ENCODE measurements around the gene GBP4. TPM values are rescaled to one million over a fixed set of nuclear protein-coding genes. Genes with fewer than 3 reads are reported as not detected.
"Not testable (repeated sequence)": the region's sequence is repeated elsewhere in the genome, so short reads cannot be mapped to it uniquely, and the experiment has no call there.

Gene GBP4, protein sequence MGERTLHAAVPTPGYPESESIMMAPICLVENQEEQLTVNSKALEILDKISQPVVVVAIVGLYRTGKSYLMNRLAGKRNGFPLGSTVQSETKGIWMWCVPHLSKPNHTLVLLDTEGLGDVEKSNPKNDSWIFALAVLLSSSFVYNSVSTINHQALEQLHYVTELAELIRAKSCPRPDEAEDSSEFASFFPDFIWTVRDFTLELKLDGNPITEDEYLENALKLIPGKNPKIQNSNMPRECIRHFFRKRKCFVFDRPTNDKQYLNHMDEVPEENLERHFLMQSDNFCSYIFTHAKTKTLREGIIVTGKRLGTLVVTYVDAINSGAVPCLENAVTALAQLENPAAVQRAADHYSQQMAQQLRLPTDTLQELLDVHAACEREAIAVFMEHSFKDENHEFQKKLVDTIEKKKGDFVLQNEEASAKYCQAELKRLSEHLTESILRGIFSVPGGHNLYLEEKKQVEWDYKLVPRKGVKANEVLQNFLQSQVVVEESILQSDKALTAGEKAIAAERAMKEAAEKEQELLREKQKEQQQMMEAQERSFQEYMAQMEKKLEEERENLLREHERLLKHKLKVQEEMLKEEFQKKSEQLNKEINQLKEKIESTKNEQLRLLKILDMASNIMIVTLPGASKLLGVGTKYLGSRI
- polyA plus RNA-seq (2013, experiment 1 of 2; ENCODE audit: insufficient read length): not detected
- polyA plus RNA-seq (2013, experiment 2 of 2; ENCODE audit: insufficient read length): 0.11 TPM

DNA sequence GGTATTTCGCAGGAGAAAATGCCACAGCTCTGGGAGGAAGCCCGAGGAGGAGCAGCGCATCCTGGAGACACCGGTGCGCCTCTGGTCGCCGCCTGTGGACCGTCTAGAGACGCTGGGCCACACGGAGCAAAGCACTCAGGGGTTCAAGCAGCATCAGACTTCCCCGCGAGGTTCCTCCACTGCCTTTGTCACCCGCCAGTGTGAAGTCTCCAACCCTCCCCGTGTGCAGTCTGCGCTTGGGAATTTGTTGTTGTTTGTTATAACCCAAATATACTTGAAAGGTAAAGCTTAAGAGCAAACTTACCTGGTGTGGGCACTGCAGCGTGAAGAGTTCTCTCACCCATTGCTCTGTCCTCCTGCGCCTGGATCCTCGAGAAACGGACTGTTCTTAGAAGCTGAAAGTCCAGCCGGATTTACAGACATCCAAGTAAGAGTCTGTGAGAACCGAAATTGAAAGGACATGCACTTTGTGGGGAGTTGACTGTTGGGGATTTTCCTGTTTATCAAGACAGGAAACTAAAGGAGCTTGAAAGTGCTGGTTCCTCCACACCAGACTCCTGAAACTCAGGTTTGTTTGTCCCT is at the start of gene GBP4:
Gene GBP4 (minus strand): TSS at position 452 of the 582 bp plus-strand sequence. CDS start 108 bp downstream, at position 344.
- DNase-seq: no peak

DNA sequence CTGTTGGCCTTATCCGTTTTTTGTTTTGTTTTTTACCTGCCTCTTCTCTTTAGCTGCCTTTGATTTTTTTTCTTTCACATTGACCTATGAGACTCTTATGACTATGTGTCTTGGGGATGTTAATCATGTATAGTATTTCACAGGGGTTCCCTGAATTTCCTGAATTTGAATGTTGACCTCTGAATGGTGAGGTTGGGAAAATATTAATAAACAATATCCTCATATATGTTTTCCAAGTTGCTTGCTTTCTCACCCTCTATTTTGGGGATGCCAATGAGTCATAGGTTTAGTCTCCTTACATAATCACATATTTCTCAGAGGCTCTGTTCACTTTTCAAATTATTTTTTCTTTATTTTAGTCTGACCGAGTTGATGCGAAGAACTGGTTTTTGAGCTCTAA is 44.3 kb upstream of the GBP4 start:
- DNase-seq: no peak

DNA sequence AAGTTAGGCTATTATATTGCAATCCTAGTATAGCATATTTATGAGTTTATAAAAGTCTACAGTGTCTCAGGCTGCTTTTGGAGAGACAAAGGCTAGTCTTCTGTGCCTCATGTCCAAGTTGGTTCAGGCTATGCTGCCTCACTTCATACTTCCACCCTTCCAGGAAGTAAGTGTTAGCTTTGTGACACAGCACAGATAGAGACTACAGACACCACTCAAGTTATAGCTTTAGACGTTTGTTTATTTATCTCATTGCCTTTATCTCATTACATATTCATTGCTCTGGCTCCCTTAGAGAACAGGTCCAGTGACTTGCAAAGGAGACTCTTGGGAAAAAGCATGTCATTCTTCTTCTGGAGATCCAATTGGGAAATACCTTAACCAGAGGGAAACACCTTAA is 22.6 kb upstream of the GBP4 start:
- DNase-seq: no peak

DNA sequence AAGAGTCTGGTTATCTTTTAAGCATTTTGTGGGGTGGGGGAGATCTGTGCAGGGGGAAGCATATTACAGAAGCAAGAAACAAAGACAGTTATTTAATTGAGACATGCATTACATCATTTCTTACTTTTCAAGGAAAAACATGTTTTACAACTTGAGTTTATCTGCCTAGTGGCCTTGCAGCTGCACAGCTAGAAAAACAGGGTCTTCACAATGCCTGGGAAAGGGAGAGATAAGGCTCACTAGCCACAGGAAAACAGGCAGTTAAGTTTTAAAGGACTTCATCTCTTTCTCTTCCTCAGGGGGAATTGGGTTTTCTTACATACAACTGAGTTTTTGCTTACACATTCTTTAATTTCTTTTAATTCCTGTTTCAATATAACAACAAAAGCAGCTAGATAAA is 21.1 kb upstream of the GBP4 start:
- not testable (repeated sequence) for DNase-seq

DNA sequence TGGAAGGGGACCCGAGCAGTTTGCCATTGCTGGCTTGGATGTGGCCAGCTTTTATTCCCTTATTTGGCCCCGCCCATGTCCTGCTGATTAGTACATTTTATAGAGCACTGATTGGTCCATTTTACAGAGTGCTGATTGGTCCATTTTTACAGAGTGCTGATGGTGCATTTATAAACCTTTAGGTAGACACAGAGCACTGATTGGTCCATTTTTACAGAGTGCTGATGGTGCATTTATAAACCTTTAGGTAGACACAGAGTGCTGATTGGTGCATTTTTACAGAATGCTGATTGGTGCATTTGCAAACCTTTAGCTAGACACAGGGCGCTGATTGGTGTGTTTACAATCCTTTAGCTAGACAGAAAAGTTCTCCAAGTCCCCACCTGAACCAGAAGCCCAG is 20.2 kb upstream of the GBP4 start:
- DNase-seq: not testable (repeated sequence)

DNA sequence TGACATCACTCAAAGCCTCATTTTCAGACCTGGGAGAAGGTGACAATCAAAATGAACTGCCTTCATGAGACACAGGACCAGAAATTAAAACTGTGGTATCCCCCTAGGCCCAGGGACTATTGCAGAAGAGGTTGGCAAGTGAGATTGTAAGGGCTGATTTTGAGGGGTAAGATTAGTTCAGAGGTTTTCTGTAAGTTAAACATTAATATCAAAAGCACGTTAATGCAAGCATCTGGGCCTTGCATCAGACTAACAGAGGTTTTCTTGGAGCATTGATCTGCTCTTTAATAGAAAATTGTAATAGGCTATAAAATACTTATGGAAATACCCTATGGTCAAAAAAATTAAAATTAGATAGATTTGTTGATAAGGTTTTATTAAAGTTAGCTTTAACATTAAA is 14.6 kb upstream of the GBP4 start:
- DNase-seq: no peak

DNA sequence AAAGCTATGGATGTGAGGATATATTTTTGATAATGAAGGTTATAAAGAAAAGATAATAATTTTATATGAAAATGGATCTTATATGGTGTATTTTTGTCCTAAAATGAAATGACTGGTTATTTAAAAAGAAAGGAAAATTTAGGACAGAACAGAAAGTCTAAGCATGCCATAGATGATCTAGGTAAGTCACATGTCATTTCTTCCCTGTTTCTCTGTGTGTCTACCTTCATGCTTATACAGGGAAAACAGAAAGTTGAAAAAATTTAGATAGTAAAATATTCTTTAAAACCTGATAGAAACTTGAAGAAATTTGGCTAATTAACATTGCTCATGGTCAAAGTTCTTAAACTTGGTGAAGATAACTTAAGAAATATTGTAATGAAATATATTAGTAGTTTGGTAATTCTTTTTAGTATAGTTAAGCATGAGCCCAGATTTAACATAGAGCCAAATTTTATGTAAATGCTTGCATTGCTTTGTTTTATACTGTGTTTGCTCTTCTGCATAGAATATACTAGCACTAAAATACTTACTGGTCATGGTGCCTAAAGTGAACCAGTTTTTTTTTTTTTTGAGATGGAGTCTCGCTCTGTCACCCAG is 12.4 kb upstream of the GBP4 start:
- no peak for DNase-seq

DNA sequence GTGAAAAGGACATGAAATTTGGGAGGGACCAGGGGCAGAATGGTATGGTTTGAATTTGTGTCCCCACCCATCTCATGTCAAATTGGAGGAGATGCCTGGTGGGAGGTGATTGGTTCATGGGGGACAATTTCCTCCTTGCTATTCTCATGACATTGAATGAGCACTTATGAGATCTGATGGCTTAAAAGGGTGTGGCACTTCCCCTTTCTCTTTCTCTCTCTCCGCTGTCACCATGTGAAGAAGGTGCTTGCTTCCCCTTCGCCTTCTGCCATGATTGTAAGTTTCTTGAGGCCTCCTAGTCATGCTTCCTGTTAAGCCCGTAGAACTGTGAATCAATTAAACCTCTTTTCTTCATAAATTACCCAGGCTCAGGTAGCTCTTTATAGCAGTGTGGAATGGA is 7.6 kb upstream of the GBP4 start:
- no peak for DNase-seq

DNA sequence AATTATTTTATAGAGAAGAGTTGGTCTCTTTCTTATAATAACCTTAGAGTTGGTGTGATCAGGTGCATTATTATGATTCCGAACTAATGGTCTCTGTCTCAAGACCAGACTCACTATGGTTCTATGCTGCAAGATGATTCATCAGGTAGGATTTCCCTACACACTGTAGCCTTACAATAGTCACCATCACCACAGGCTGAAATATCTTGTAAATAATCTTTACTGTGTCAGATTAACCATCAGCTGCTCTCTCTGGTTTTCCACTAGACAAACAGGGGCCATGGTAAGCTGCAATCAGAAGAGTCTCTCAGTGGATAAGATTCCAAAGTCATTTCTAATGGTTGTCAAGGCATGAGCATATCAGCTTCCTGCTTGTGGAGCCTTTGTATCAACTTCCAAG is 4.4 kb upstream of the GBP4 start:
- DNase-seq: peak; percentile 43

DNA sequence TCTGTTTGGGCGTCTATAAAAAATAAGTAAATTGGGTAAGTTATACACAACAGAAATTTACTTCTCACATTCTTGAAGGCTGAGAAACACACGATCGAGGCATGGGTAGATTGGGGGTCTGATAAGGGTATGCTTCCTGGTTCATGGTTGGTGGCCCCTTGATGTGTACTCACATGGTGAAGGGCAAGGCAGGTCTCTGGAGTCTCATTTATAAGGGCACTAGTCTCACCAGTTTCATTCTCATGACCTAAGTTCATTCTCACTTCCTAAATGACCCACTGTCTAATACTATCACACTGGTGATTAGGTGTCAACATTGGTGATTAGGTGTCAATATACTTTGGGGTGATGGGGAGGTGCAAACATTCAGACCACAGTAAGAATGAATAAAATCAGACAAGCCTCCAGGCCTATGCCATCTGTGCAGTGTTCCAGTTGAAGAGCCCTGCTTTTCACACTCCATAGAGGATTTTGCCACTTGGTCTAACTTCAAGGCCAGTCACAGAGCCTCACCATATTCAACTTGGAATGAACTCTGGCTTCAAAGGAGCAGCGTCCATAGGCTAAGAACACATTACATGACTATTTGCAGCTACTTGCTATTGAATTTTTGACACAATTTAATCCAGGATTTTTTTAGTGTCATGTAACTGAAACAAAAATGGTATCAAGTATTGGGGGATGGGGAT is 2.5 kb upstream of the GBP4 start:
- DNase-seq: no peak

DNA sequence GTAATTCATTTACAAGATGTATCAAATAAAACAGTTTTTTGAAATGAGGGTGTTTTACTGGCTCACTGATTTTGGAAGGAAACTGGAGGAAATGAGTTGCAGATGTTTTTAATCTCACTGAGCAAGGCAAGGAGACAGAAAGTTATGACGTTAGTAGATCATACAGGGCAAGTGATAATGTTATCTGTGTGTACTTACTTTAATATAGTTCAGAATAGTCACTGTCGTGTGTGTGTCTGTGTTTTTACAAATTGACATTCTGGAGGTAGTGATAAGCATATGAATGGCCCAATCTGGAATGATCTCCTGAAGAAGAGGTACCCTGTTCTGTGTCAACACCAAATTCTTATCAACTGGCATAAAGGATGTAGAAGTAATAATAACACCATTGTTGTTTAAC is 1.9 kb upstream of the GBP4 start:
- DNase-seq: peak; percentile 51

DNA sequence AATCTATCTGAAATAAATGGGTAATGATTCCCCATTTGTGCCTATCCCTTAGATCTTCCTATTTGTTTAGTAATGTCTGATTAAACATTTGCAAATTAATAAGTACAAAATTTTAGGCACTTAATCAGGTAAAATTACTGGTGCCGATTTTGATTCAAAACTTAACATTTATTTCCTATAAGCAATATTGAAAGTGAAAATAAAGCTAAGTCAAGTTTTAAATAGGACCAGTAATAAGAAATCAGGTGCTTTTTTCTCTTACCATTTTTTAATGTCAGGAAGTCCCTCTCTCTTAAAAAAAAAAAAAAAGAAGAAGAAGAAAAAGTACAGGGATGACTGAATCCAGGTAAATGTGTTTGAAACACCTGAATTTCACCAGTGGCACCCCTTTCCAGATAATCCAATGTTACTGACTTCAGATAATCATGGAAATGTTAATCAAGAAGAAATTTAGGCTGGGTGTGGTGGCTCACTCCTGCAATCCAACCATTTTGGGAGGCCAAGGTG is 836 bp upstream of the GBP4 start:
- DNase-seq: no peak

DNA sequence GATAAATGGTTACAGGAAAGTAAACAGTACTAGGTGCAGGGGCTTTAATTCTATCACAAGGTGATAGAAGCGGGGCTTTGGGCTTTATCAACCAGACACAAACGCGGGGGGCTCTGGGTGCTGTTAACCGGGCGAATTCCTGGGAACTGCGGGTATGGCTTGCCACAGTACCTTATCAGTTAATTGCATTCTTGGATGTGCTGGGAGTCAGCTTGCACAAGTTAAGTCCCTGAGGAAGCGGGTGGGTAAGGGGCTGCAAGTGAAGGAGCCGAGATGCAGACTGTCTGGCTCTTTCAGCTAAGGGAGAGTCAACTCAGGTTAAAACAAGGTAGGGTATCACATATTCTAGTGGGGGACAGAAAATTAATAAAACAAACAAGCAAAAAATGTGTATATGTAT is 661 bp downstream of the GBP4 start:
- DNase-seq: no peak

DNA sequence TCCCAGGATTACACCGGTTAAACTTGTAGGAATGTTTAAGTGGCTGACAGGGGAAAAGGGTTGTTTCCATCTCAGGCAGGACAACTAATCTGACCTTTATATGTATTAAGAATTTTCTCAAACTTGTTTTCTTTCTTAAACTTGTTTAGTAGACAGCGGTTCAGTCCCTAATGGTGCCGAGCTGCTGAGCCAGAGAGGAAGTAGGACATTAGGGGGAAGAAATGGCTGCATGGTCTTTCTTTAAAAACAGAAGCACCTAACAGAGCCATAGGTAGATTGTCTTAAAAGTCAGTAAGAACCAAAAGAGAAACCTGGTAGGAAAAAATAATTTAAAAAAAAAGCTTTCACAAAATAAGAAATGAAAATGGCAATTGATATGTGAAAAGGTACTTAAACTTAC is 3.3 kb downstream of the GBP4 start:
- DNase-seq: no peak

DNA sequence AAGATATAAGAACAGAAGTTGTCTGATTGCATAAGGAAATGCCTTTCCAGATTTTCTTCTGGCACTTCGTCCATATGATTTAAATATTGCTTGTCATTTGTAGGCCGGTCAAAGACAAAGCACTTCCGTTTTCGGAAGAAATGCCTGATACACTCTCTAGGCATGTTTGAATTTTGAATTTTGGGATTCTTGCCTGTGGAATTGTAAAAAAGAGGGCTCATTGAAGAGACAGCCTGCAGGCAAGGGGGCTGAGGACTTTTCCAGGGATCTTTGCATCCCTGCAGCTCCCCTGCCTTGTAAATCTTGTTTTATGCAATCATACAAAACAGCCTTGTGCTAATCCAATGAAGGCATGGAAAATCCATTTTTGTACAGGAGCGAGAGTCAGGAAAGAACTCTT is 7.4 kb downstream of the GBP4 start:
- DNase-seq: no peak

DNA sequence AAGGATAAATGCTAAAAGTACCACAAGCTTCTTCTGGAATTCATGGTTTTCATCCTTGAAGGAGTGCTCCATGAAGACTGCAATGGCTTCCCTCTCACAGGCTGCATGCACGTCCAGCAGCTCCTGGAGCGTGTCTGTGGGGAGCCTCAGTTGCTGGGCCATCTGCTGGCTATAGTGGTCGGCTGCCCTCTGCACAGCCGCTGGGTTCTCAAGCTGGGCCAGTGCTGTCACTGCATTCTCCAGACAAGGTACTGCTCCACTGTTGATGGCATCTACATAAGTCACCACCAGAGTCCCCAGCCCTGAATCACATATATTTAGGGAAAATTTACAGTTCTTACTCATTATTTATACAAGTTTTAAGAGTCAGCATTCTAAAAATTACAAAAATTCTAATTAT is 8.7 kb downstream of the GBP4 start:
- DNase-seq: peak; percentile 14

DNA sequence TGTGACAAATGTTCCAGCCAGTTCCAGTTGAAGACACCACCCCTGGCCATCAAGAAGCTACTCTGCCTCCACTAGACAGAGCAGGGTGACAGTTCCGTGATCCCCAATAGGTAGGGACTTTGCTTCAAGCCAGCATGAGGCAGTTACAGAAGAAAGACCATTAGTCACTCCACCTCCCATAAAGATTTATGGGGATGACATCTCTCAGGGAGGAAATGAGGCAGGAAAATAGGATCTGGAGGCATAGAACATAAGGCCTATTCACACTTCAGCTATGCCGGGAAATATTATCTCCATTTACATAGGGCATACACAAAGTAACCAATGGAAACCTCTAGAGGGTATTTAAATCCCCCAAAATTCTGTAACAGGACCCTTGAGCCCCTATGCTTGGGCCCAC is 19.4 kb downstream of the GBP4 start:
- DNase-seq: no peak

DNA sequence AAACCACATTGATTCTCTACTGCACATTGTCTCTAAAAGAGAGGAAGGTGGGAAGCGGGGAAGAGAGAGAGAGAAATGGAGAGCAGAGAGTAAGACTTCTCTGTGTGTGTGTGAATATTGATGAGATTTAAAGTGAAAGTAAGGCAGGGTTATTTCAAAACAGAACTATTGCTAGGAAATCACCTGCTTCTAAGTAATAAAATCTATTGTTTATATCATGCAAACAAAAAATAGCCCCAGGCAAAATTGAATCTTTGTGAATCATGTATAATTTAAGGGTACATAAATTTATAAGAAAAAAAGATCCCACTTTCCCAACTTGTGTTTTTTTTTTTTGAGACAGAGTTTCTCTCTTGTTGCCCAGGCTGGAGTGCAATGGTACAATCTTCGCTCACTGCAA is 21.8 kb downstream of the GBP4 start:
- DNase-seq: no peak

DNA sequence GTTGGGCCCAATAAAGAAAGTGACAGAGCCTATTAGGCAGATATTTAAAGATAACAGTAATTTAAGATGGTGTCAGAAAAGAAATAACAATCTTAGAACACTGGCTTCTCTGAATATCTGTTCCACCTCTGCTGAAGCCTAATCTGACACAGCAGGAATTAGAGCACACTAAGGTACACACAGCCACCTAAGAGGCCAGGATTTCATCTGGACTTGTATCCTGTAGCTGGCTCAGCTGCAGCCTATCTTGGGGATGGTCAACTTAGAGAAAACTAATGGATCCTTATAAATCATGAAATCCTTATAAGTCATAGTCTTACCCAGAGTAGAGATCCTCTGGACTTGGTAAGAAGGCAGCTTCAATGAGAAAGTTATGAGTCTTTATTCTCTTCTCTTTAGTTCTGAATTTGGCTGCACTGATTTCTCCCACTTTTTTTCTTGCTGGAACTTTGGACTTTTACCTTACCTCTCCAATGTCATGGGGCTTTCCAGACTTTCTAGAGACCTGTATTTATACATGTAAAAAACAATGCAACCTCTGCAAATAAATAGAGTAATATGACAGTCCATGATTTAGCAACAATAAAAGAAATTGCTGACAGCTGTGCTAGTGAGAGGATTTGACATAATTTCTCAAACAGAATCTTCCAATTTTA is 23.0 kb downstream of the GBP4 start, which contains the start of gene GBP7:
Gene GBP7 (minus strand): TSS at position 403 of the 656 bp plus-strand sequence. CDS start 4,068 bp downstream, outside the sequence.
- no peak for DNase-seq

DNA sequence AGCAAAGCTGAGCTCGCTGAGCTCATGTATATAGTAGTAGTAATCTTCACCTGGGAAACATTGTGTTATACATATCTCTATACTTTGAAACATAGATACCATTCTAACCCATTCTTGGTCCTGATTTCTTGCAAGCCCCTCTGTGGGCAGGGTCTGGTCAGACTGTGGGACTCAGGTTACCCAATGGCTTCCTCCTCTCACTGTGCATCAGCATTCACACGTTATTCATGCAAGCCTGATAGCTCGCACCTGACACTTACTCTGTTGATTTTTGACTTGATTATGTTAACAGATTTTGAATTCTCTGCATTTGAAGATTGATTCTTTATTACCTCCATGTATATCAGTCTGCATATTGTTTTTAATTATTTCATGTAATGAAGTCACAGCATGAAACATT is 24.3 kb downstream of the GBP4 start:
- no peak for DNase-seq

DNA sequence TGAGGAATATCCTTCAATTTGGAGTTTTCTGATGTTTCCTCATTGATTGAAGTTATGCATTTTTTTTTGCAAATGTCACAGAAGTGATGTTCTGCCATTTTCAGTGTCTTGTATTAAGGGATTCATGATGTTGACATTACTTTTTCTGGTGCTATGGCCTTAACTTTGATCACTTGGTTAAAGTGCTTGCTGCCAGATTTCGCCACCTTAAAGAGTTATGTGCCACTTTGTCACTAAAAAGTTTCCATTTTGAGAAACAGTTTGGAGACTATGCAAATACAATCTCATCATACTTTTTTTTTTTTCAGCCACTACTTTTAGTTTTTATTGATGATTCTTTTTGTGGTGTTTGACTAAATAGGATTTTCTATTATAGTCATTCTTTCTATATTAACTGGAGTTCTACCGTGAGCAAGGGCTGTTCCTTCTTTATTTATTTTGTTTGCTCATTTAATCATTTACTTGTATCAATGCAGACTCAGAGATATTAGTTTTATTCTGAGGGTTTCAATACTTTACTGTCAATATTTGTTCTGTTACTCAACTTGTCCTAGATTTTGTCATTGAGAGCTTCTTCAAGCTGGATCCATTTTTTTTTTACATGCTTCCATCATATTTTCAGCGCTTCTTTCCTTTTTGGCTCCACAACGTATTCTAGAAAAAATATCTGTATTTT is 26.1 kb downstream of the GBP4 start:
- DNase-seq: no peak
